Liver (tissue), 10 donors: ENCODE results near the gene SPAG4. TPM values are rescaled to one million over a fixed set of nuclear protein-coding genes. Genes with fewer than 3 reads are reported as not detected.

Experiments
- DNase-seq: peaks from one replicate; pipeline ENCODE4 v3.0.0-alpha.2; 2017; ENCODE audit warnings: low spot score
- H3K27ac ChIP-seq, 2 donors: one replicate each; pipeline ENCODE4 v1.7.0; 2013; ENCODE audit warnings: inconsistent platforms in 2 of 2, low read length in 2 of 2, control low read depth in 1 of 2, low read depth in 1 of 2, mild to moderate bottlenecking in 1 of 2
- H3K27me3 ChIP-seq, 4 donors: one replicate each; pipeline versions ENCODE4 v1.6.1 to v1.7.0; 2013; ENCODE audit warnings: low read length in 3 of 4, inconsistent platforms in 1 of 4, mild to moderate bottlenecking in 1 of 4, moderate library complexity in 1 of 4; ENCODE audit not compliant: control insufficient read depth in 4 of 4, insufficient read depth in 4 of 4
- H3K36me3 ChIP-seq, 4 donors: one replicate each; pipeline versions ENCODE4 v1.6.1 to v1.7.0; 2013; ENCODE audit warnings: low read length in 3 of 4, mild to moderate bottlenecking in 3 of 4, low read depth in 1 of 4, moderate library complexity in 1 of 4; ENCODE audit not compliant: control insufficient read depth in 4 of 4, insufficient read depth in 3 of 4
- H3K4me1 ChIP-seq, 4 donors: one replicate each; pipeline versions ENCODE4 v1.6.1 to v1.7.0; 2013; ENCODE audit warnings: low read length in 3 of 4, mild to moderate bottlenecking in 3 of 4, moderate library complexity in 1 of 4; ENCODE audit not compliant: control insufficient read depth in 4 of 4, insufficient read depth in 4 of 4
- H3K4me3 ChIP-seq, 3 donors: one replicate each; pipeline versions ENCODE4 v1.6.1 to v1.7.0; 2013; ENCODE audit warnings: low read length in 3 of 3, control low read depth in 1 of 3, low read depth in 1 of 3, mild to moderate bottlenecking in 1 of 3
- H3K9ac ChIP-seq, 2 donors: one replicate each; pipeline ENCODE4 v1.7.0; 2013; ENCODE audit warnings: low read length in 2 of 2, mild to moderate bottlenecking in 2 of 2, moderate library complexity in 2 of 2, control low read depth in 1 of 2, low read depth in 1 of 2
- H3K9me3 ChIP-seq, 4 donors: one replicate each; pipeline versions ENCODE4 v1.6.1 to v1.7.0; 2013; ENCODE audit warnings: low read length in 3 of 4; ENCODE audit not compliant: control insufficient read depth in 4 of 4
- YY1 ChIP-seq: IDR thresholded peaks from 2 replicates; pipeline ENCODE4 v1.6.1; 2016; ENCODE audit warnings: antibody characterized with exemption, mild to moderate bottlenecking
- WGBS: extraction: QIAGEN DNeasy Blood & Tissue Kit; methylation state at CpG from one replicate; pipeline ENCODE4 v1.1.7; 2013; 5-methylcytosine and 5-hydroxymethylcytosine counted together
- polyA plus RNA-seq, 2 donors: library from polyadenylated mRNA; stranded (reverse) in 1 of 2; unstranded in 1 of 2; fragments of 200-250 nt in 1 of 2; fragments of >200 nt in 1 of 2; fragmentation: Nextera tagmentation in 1 of 2; extraction: Ambion mirVana in 1 of 2; gene quantifications; one replicate each; pipeline versions ENCODE4 v1.2.1 to v1.2.3, GENCODE V29; 2013 to 2015
- small RNA-seq: library from RNA; depleted of rRNA; stranded (forward); fragments of <200 nt; gene quantifications from one replicate; pipeline ENCODE3, GENCODE V24; 2014
- total RNA-seq, 2 donors: library from RNA; depleted of rRNA; stranded (reverse); fragments of >200 nt; gene quantifications; one replicate each; pipeline ENCODE4 v1.2.3, GENCODE V29; 2014
- donor health status: healthy.
- donor health status: healthy.
- donor health status: healthy.
- donor health status: healthy.
- donor health status: healthy.

Gene SPAG4
- total and polyA plus RNA-seq, 4 donors: 2.1 to 4.6 (median 3.4) TPM

GRCh38 chr20:35669681-35670080 lies 54.1 kb downstream of the SPAG4 start:
- H3K36me3 ChIP-seq: peaks cover 7 to 51% (median 38%) of the 10 kb centered on the region in 4 donors
- no peak overlapping the region for H3K27ac ChIP-seq

More at GRCh38 chr20:35669681-35670080, 54.1 kb downstream of the SPAG4 start:
- no peak overlapping the region for H3K4me3 ChIP-seq
- H3K27me3 ChIP-seq: no peaks in the 10 kb centered on the region
- no peak for DNase-seq
- H3K9me3 ChIP-seq: no peaks in the 10 kb centered on the region
- TF ChIP-seq YY1: no peak
- no peaks in the 10 kb centered on the region for H3K4me1 ChIP-seq
- 98% methylated on average over 1 of the region's 1 CpG for WGBS
- H3K9ac ChIP-seq: no peak overlapping the region

Small RNA genes within 50 kb of the gene (small RNA-seq; reads per million reads assigned to genes)
- gene RNU6-759P: not detected
- not detected for gene RPL37P1

Other genes starting within 250 kb of the SPAG4 start
- gene UQCC1, start 203.9 kb upstream of the SPAG4 start, total RNA-seq: 10 to 100 TPM; 13.7 to 21.3 TPM
- 10 to 100 TPM; 20.8 to 21.3 TPM for gene UQCC1, start 203.9 kb upstream of the SPAG4 start, polyA plus RNA-seq
- gene GDF5, start 177.6 kb upstream of the SPAG4 start, total RNA-seq: not detected
- not detected for gene GDF5, start 177.6 kb upstream of the SPAG4 start, polyA plus RNA-seq
- gene CEP250, start 160.2 kb upstream of the SPAG4 start, total RNA-seq: 10 to 100 TPM; 11.3 to 13.3 TPM
- 1 to 10 TPM; 3.4 to 5.3 TPM for gene CEP250, start 160.2 kb upstream of the SPAG4 start, polyA plus RNA-seq
- not detected for gene C20orf173, start 86.2 kb upstream of the SPAG4 start, total RNA-seq
- gene C20orf173, start 86.2 kb upstream of the SPAG4 start, polyA plus RNA-seq: not detected
- 100 to 1,000 TPM; 110 to 167 TPM for gene ERGIC3, start 73.8 kb upstream of the SPAG4 start, total RNA-seq
- gene ERGIC3, start 73.8 kb upstream of the SPAG4 start, polyA plus RNA-seq: 100 to 1,000 TPM; 115 to 124 TPM
- gene CPNE1, start 49.1 kb downstream of the SPAG4 start, total RNA-seq: 10 to 100 TPM; 48.5 to 55.4 TPM
- gene CPNE1, start 49.1 kb downstream of the SPAG4 start, polyA plus RNA-seq: 10 to 100 TPM; 25.5 to 52.5 TPM
- 10 to 100 TPM; 19.7 to 20.0 TPM for gene RBM12, start 49.1 kb downstream of the SPAG4 start, total RNA-seq
- gene RBM12, start 49.1 kb downstream of the SPAG4 start, polyA plus RNA-seq: 10 to 100 TPM in 1 of 2 donors, 1 to 10 TPM in 1; 3.4 to 11.9 TPM
- gene NFS1, start 83.5 kb downstream of the SPAG4 start, total RNA-seq: 10 to 100 TPM; 40.3 to 51.9 TPM
- 10 to 100 TPM; 30.1 to 55.2 TPM for gene NFS1, start 83.5 kb downstream of the SPAG4 start, polyA plus RNA-seq
- 100 to 1,000 TPM in 1 of 2 donors, 10 to 100 TPM in 1; 68.4 to 127 TPM for gene ROMO1, start 83.6 kb downstream of the SPAG4 start, total RNA-seq
- gene ROMO1, start 83.6 kb downstream of the SPAG4 start, polyA plus RNA-seq: 100 to 1,000 TPM; 167 to 359 TPM
- gene RBM39, start 126.4 kb downstream of the SPAG4 start, total RNA-seq: 100 to 1,000 TPM; 209 to 211 TPM
- gene RBM39, start 126.4 kb downstream of the SPAG4 start, polyA plus RNA-seq: 100 to 1,000 TPM in 1 of 2 donors, 10 to 100 TPM in 1; 57.2 to 188 TPM
- gene PHF20, start 156.2 kb downstream of the SPAG4 start, total RNA-seq: 10 to 100 TPM; 10.7 to 11.7 TPM
- gene PHF20, start 156.2 kb downstream of the SPAG4 start, polyA plus RNA-seq: 1 to 10 TPM; 5.1 to 9.9 TPM